Tibial nerve (tissue), 4 donors: ENCODE results near the gene JRKL. TPM values are rescaled to one million over a fixed set of nuclear protein-coding genes. Genes with fewer than 3 reads are reported as not detected.
"Not testable (repeated sequence)": the region's sequence is repeated elsewhere in the genome, so short reads cannot be mapped to it uniquely, and the experiment has no call there.

Experiments
- DNase-seq, 2 donors: peaks; one replicate each; pipeline ENCODE4 v3.0.0-alpha.2; 2019; ENCODE audit warnings: low spot score in 2 of 2
- H3K27ac ChIP-seq, 4 donors: fragments of 200-600 bp; sonication (generic) in 3 of 4; one replicate each; pipeline ENCODE4 v1.5.1; 2017 to 2019; ENCODE audit warnings: mild to moderate bottlenecking in 1 of 4
- H3K27me3 ChIP-seq, 2 donors: fragments of 200-600 bp; sonication (generic) in 1 of 2; one replicate each; pipeline versions ENCODE4 v1.5.1 to v1.6.0; 2017 to 2019
- H3K36me3 ChIP-seq, 3 donors: fragments of 200-600 bp; sonication (generic); one replicate each; pipeline ENCODE4 v1.5.1; 2018 to 2019
- H3K4me1 ChIP-seq, 4 donors: fragments of 200-600 bp; sonication (generic) in 3 of 4; one replicate each; pipeline ENCODE4 v1.5.1; 2017 to 2019
- H3K4me3 ChIP-seq, 4 donors: fragments of 200-600 bp; sonication (generic) in 3 of 4; one replicate each; pipeline ENCODE4 v1.5.1; 2017 to 2019; ENCODE audit warnings: mild to moderate bottlenecking in 1 of 4, moderate library complexity in 1 of 4
- H3K9me3 ChIP-seq, 4 donors: fragments of 200-600 bp; sonication (generic) in 3 of 4; one replicate each; pipeline ENCODE4 v1.5.1; 2017 to 2019
- EP300 ChIP-seq, 2 donors: sonication (generic); formaldehyde crosslinking; IDR thresholded peaks; one replicate each; pipeline ENCODE4 v1.6.1; 2017; ENCODE audit warnings: antibody characterized with exemption in 2 of 2, mild to moderate bottlenecking in 1 of 2
- POLR2A ChIP-seq, 2 donors: fragments of 450-650 bp; IDR thresholded peaks; one replicate each; pipeline ENCODE4 v1.6.1; 2017; ENCODE audit warnings: antibody characterized with exemption in 2 of 2, mild to moderate bottlenecking in 2 of 2, moderate library complexity in 2 of 2
- WGBS, 2 donors: methylation state at CpG; one replicate each; pipeline ENCODE4 v1.1.5; 2018; 5-methylcytosine and 5-hydroxymethylcytosine counted together
- small RNA-seq: library from RNA; depleted of rRNA; stranded (forward); fragments of <200 nt; gene quantifications from one replicate; pipeline ENCODE3, GENCODE V24; 2016
- total RNA-seq, 4 donors: library from RNA; depleted of rRNA; stranded (reverse); fragments of >200 nt; gene quantifications; one replicate each; pipeline ENCODE4 v1.1.0, GENCODE V29; 2016
- TF ChIP-seq, protein P1 (sequence below), 5 experiments: fragments of 200-600 bp in 3 of 5; fragments of 450-650 bp in 2 of 5; sonication (generic) in 3 of 5; IDR thresholded peaks; one replicate each; pipeline ENCODE4 v1.5.1; 2016 to 2019; ENCODE audit warnings: antibody characterized with exemption in 5 of 5, mild to moderate bottlenecking in 3 of 5, moderate library complexity in 2 of 5

The JRKL gene
- total RNA-seq, 4 donors from 2014 or later, result 5.9 to 10.5 (median 8.2) TPM

- H3K27ac ChIP-seq, result no peak overlapping the region
- no peaks in the 10 kb centered on the region for H3K36me3 ChIP-seq
- H3K4me1 ChIP-seq, result no peaks in the 10 kb centered on the region
- DNase-seq, result no peak
- TF ChIP-seq, protein P1, sequence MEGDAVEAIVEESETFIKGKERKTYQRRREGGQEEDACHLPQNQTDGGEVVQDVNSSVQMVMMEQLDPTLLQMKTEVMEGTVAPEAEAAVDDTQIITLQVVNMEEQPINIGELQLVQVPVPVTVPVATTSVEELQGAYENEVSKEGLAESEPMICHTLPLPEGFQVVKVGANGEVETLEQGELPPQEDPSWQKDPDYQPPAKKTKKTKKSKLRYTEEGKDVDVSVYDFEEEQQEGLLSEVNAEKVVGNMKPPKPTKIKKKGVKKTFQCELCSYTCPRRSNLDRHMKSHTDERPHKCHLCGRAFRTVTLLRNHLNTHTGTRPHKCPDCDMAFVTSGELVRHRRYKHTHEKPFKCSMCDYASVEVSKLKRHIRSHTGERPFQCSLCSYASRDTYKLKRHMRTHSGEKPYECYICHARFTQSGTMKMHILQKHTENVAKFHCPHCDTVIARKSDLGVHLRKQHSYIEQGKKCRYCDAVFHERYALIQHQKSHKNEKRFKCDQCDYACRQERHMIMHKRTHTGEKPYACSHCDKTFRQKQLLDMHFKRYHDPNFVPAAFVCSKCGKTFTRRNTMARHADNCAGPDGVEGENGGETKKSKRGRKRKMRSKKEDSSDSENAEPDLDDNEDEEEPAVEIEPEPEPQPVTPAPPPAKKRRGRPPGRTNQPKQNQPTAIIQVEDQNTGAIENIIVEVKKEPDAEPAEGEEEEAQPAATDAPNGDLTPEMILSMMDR (IDR thresholded peaks at IDR 0.05), result no peak
- no peak for TF ChIP-seq EP300 (IDR thresholded peaks at IDR 0.05)
- TF ChIP-seq POLR2A (IDR thresholded peaks at IDR 0.05), result no peak
- no peak overlapping the region for H3K4me3 ChIP-seq
- no peaks in the 10 kb centered on the region for H3K9me3 ChIP-seq
- peaks cover 0 to 7% of the 10 kb centered on the region in 2 donors for H3K27me3 ChIP-seq
- 73 to 74% methylated on average over 1 of the region's 1 CpG for WGBS, 2 donors
These were observed 23.1 kb downstream of the JRKL start for GRCh38 chr11:96412761-96413381.

DNA sequence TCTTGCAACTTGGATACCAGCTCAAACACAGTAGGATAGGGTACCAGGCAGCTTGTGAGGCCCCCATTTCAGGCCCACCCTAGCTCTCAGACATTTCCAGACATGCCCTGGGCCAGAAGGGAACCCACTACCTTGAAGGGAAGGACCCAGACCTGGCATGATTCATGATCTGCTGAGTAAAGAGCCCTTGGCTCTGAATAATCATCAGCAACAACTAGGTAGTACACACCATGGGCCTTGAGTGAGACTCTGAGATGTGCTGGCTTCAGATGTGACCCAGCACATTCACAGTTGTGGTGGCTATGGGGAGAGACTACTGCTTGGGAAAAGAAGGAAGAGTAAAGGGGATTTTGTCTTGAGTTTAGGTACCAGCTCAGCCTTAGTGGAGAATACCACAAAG is 23.6 kb downstream of the JRKL start:
- no peak for DNase-seq
- no peaks in the 10 kb centered on the region for H3K9me3 ChIP-seq
- TF ChIP-seq, protein P1 (IDR thresholded peaks at IDR 0.05), result no peak
- no peak for TF ChIP-seq EP300 (IDR thresholded peaks at IDR 0.05)
- no peak for TF ChIP-seq POLR2A (IDR thresholded peaks at IDR 0.05)
- no peaks in the 10 kb centered on the region for H3K36me3 ChIP-seq
- no peak overlapping the region for H3K4me3 ChIP-seq
- H3K4me1 ChIP-seq, result no peaks in the 10 kb centered on the region
- peaks cover 0 to 7% of the 10 kb centered on the region in 2 donors for H3K27me3 ChIP-seq
- no peak overlapping the region for H3K27ac ChIP-seq

DNA sequence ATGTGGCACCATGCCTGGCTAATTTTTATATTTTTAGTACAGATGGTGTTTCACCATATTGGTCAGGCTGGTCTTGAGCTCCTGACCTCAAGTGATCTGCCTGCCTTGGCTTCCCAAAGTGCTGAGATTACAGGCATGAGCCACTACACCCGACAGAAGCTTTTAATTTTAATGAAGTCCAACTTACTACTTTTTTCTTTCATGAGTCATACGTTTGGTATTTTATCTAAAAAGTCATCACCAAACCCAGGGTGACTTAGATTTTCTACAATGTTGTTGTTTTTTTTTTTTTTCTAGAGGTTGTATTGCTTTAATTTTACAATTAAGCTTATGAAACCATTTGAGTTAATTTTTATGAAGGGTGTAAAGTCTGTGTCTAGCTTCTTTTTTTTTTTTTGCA is 34.9 kb downstream of the JRKL start:
- no peaks in the 10 kb centered on the region for H3K27me3 ChIP-seq

GRCh38 chr11:96430668-96431067 is 40.9 kb downstream of the JRKL start:
- WGBS, 2 donors, result 72 to 81% methylated on average over 3 of the region's 3 CpGs
- Histone ChIP-seq H3K27ac (no peak overlapping the region), H3K36me3 (no peaks in the 10 kb centered on the region), H3K27me3 (peaks cover 0 to 4% of the 10 kb centered on the region in 2 donors), H3K4me3 (no peak overlapping the region), H3K9me3 (peaks cover 0 to 9% (median 0%) of the 10 kb centered on the region in 4 donors), H3K4me1 (peaks cover 0 to 7% (median 0%) of the 10 kb centered on the region in 4 donors)
- TF ChIP-seq POLR2A (IDR thresholded peaks at IDR 0.05) (no peak), EP300 (IDR thresholded peaks at IDR 0.05) (no peak)
- TF ChIP-seq, protein P1 (IDR thresholded peaks at IDR 0.05), result no peak
- no peak for DNase-seq

More for the DNA sequence above, 34.9 kb downstream of the JRKL start:
- H3K27ac ChIP-seq, result no peak overlapping the region
- peaks cover 0 to 7% (median 0%) of the 10 kb centered on the region in 4 donors for H3K4me1 ChIP-seq
- H3K36me3 ChIP-seq, result no peaks in the 10 kb centered on the region
- 28 to 50% methylated on average over 2 of the region's 2 CpGs for WGBS, 2 donors
- no peaks in the 10 kb centered on the region for H3K9me3 ChIP-seq
- no peak for DNase-seq
- TF ChIP-seq POLR2A (IDR thresholded peaks at IDR 0.05) (no peak), EP300 (IDR thresholded peaks at IDR 0.05) (no peak)
- TF ChIP-seq, protein P1 (IDR thresholded peaks at IDR 0.05), result no peak
- H3K4me3 ChIP-seq, result no peak overlapping the region

DNA sequence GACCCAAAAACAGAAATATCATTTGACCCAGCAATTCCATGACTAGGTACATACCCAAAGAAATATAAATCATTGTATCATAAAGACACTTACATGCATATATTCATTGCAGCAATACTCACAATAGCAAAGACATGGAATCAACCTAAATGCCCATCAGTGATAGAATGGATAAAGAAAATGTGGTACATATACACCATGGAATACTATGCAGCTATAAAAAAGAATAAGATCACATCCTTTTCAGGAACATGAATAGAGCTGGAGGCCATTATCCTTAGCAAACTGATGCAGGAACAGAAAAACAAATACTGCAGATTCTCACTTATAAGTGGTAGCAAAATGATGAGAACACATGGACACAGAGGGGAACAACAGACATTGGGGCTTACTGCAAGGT is 42.8 kb downstream of the JRKL start:
- not testable (repeated sequence) for H3K36me3 ChIP-seq, H3K9me3 ChIP-seq, H3K27ac ChIP-seq, H3K27me3 ChIP-seq, DNase-seq, H3K4me3 ChIP-seq, H3K4me1 ChIP-seq

Small RNAs within 50 kb of the gene (small RNA-seq; reads per million reads assigned to genes)
- gene MIR1260B, result not detected

Other genes with a start within 250 kb of the JRKL start
- gene MAML2, start 46.8 kb upstream of the JRKL start, total RNA-seq, result 10 to 100 TPM; 20.5 to 38.4 (median 27.9) TPM
- gene CCDC82, start 101 bp upstream of the JRKL start, total RNA-seq, result 10 to 100 TPM; 41.9 to 73.4 (median 49.5) TPM